Measurements from ENCODE around the gene IPO13.

Gene IPO13

GRCh38 chr1:43985984-43986595 lies 39.3 kb downstream of the IPO13 start:
- no peak for DNase-seq (ENCODE audit: low read depth in 3 of 3, low spot score in 1 of 3)

GRCh38 chr1:43986712-43987111 lies 40.0 kb downstream of the IPO13 start:
- no peak for DNase-seq (ENCODE audit: low read depth in 3 of 3, low spot score in 1 of 3)

- DNase-seq (ENCODE audit: low read depth in 3 of 3, low spot score in 1 of 3), result no peak
These were observed 40.6 kb downstream of the IPO13 start for GRCh38 chr1:43987159-43987902.

- no peak for DNase-seq (ENCODE audit: low read depth in 3 of 3, low spot score in 1 of 3)
These were observed 43.8 kb downstream of the IPO13 start for GRCh38 chr1:43990271-43991199.

GRCh38 chr1:43991200-43991475 lies 44.4 kb downstream of the IPO13 start:
- DNase-seq (ENCODE audit: low read depth in 3 of 3, low spot score in 1 of 3), result no peak

GRCh38 chr1:43991476-43992231 lies 44.9 kb downstream of the IPO13 start, which contains the start of gene CCDC24:
TSS of gene CCDC24 (plus strand) at chr1:43991599. CDS start at chr1:43991879, 280 bp downstream.
- DNase-seq (ENCODE audit: low read depth in 3 of 3, low spot score in 1 of 3), result peak in 2 of 3 donors; percentile 43 to 65

GRCh38 chr1:43992232-43992995 lies 45.7 kb downstream of the IPO13 start:
- DNase-seq (ENCODE audit: low read depth in 3 of 3, low spot score in 1 of 3), result no peak

- no peak for DNase-seq (ENCODE audit: low read depth in 3 of 3, low spot score in 1 of 3)
These were observed 46.6 kb downstream of the IPO13 start for GRCh38 chr1:43993206-43993914.

- no peak for DNase-seq (ENCODE audit: low read depth in 3 of 3, low spot score in 1 of 3)
These were observed 47.3 kb downstream of the IPO13 start for GRCh38 chr1:43994071-43994470.

- DNase-seq (ENCODE audit: low read depth in 3 of 3, low spot score in 1 of 3), result no peak
These were observed 48.3 kb downstream of the IPO13 start for GRCh38 chr1:43994794-43995790.

- DNase-seq (ENCODE audit: low read depth in 3 of 3, low spot score in 1 of 3), result no peak
These were observed 49.4 kb downstream of the IPO13 start for GRCh38 chr1:43995984-43996732.

- DNase-seq (ENCODE audit: low read depth in 3 of 3, low spot score in 1 of 3), result no peak
These were observed 50.0 kb downstream of the IPO13 start for GRCh38 chr1:43996733-43997115.

GRCh38 chr1:43997295-43997999 lies 50.7 kb downstream of the IPO13 start:
- no peak for DNase-seq (ENCODE audit: low read depth in 3 of 3, low spot score in 1 of 3)

GRCh38 chr1:43998000-43998378 lies 51.2 kb downstream of the IPO13 start:
- DNase-seq (ENCODE audit: low read depth in 3 of 3, low spot score in 1 of 3), result no peak

GRCh38 chr1:43999455-43999854 lies 52.7 kb downstream of the IPO13 start:
- no peak for DNase-seq (ENCODE audit: low read depth in 3 of 3, low spot score in 1 of 3)

GRCh38 chr1:44000122-44000665 lies 53.4 kb downstream of the IPO13 start:
- no peak for DNase-seq (ENCODE audit: low read depth in 3 of 3, low spot score in 1 of 3)

- DNase-seq (ENCODE audit: low read depth in 3 of 3, low spot score in 1 of 3), result no peak
These were observed 55.4 kb downstream of the IPO13 start for GRCh38 chr1:44002165-44002564.

All from stimulated activated CD4-positive, alpha-beta T cell treated with anti-CD3 and anti-CD28 coated beads, TNF-alpha, amount 100 ng/mL, for 1 hour (primary cell).